Spleen (tissue), 7 donors: ENCODE measurements around the gene ARMC3.

Experiments
- CTCF ChIP-seq, 11 experiments: fragments of 200-600 bp in 7 of 11; fragments of 450-650 bp in 4 of 11; sonication (generic) in 4 of 11; IDR thresholded peaks in 8 of 11; conservative IDR thresholded peaks in 3 of 11; 1 replicate in 7 of 11; 2 replicates in 4 of 11; pipeline versions ENCODE4 v1.4.0 to v1.8.0; 2016 to 2021; ENCODE audit warnings: antibody characterized with exemption in 11 of 11, inconsistent platforms in 4 of 11, mild to moderate bottlenecking in 1 of 11
- POLR2A ChIP-seq, 3 donors: fragments of 450-650 bp; IDR thresholded peaks; one replicate each; pipeline ENCODE4 v1.5.1; 2017; ENCODE audit warnings: antibody characterized with exemption in 3 of 3, mild to moderate bottlenecking in 1 of 3
- donor health status: DM: no; HTN: no; CAD: no; lungs with moderate emphysema.
- donor health status: DM: no; HTN: no; CAD: no.
- donor health status: DM: no; HTN: no; CAD: no.

GRCh38 chr10:22895252-22895651 lies 32.6 kb upstream of the ARMC3 start:
- no peak for TF ChIP-seq POLR2A (IDR thresholded peaks at IDR 0.05)
- no peak for TF ChIP-seq CTCF (IDR thresholded peaks at IDR 0.05 in 8 of 11, conservative IDR thresholded peaks at IDR 0.05 in 3 of 11)
